IPS-18a (cell line): ENCODE data around the gene WBP4.
"Not testable (repeated sequence)": the region's sequence is repeated elsewhere in the genome, so short reads cannot be mapped to it uniquely, and the experiment has no call there.

Experiments used
- H3K27ac ChIP-seq: one replicate; pipeline ENCODE4 v1.5.1; 2013; ENCODE audit warnings: low read length
- H3K27me3 ChIP-seq: one replicate; pipeline ENCODE4 v1.6.1; 2013; ENCODE audit warnings: mild to moderate bottlenecking, low read length; ENCODE audit not compliant: control insufficient read depth, insufficient read depth
- H3K36me3 ChIP-seq: one replicate; pipeline ENCODE4 v1.6.1; 2013; ENCODE audit warnings: low read depth, low read length; ENCODE audit not compliant: control insufficient read depth
- H3K4me1 ChIP-seq: one replicate; pipeline ENCODE4 v1.6.1; 2013; ENCODE audit warnings: low read depth, low read length; ENCODE audit not compliant: control insufficient read depth
- H3K4me3 ChIP-seq: one replicate; pipeline ENCODE4 v1.5.1; 2013; ENCODE audit warnings: low read length
- H3K9ac ChIP-seq: one replicate; pipeline ENCODE4 v1.6.1; 2013; ENCODE audit warnings: mild to moderate bottlenecking, low read length, moderate library complexity
- H3K9me3 ChIP-seq: one replicate; pipeline ENCODE4 v1.6.1; 2013; ENCODE audit warnings: low read depth, low read length; ENCODE audit not compliant: control insufficient read depth

Gene WBP4

DNA sequence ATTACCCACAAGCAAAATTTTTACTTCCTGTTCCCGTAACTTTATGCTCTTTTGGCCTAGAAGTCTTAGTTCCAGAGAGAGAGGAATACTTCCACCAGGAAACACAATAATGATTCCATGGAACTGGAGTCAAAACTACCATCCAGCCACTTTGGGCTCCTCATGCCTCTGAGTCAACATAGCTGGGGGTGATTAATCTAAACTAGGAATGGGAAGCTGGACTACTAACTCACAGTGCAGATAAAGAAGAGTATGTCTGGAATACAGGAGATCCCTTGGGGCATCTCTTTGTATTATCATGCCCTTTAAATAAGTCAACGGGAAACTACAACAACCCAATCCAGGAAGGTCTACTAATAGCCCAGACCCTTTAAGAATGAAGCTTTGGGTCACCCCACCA, 33.3 kb upstream of the WBP4 start:
- Histone ChIP-seq H3K9me3 (no peaks in the 10 kb centered on the region), H3K4me1 (no peaks in the 10 kb centered on the region), H3K4me3 (no peak overlapping the region), H3K9ac (no peak overlapping the region), H3K27ac (no peak overlapping the region), H3K36me3 (no peaks in the 10 kb centered on the region), H3K27me3 (no peaks in the 10 kb centered on the region)

DNA sequence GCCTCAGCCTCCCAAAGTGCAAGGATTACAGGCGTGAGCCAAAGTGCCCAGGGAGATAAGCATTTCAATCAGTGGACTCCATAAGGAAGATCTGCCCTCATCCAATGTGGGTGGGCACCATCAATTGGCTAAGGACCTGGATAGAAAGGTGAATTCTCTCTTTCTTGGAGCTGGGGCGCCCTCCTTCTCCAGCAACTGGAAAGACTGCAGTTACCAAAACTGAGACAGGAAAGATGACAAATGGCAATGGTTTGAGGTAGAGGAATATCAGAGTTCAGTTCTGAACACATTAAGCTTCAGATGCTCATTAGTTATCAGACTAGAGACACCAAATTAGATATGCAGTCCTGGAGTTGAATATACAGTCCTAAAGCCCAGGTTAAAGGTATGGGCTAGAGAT, 31.7 kb upstream of the WBP4 start:
- H3K4me1 ChIP-seq = no peaks in the 10 kb centered on the region
- no peaks in the 10 kb centered on the region for H3K27me3 ChIP-seq
- H3K9ac ChIP-seq = no peak overlapping the region
- H3K36me3 ChIP-seq = no peaks in the 10 kb centered on the region
- no peaks in the 10 kb centered on the region for H3K9me3 ChIP-seq
- no peak overlapping the region for H3K4me3 ChIP-seq
- no peak overlapping the region for H3K27ac ChIP-seq

GRCh38 chr13:41032691-41033376, 28.5 kb upstream of the WBP4 start:
- Histone ChIP-seq H3K9me3 (no peaks in the 10 kb centered on the region), H3K4me1 (peaks cover 4% of the 10 kb centered on the region), H3K27me3 (no peaks in the 10 kb centered on the region), H3K4me3 (no peak overlapping the region), H3K9ac (no peak overlapping the region), H3K27ac (no peak overlapping the region), H3K36me3 (no peaks in the 10 kb centered on the region)

DNA sequence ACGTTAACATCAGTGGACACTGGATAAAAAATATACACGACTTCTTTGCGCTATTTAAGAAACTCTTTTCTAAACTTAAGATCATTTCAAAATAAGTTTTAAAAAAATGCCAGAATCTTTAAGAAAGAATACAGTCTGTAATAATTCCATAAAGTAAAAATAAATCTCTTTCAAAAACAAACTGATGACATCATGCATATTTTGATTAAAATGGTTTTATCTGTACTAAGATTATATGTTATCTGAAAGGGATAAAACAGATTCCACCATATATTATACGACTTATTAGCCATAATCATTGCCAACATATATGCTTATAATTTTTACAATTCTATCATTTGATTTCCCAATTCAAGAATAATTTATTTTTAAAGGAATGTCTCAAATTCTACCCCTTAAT, 26.9 kb upstream of the WBP4 start:
- no peaks in the 10 kb centered on the region for H3K36me3 ChIP-seq
- no peak overlapping the region for H3K9ac ChIP-seq
- H3K9me3 ChIP-seq = no peaks in the 10 kb centered on the region
- H3K4me3 ChIP-seq = no peak overlapping the region
- H3K4me1 ChIP-seq = peaks cover 4% of the 10 kb centered on the region
- H3K27ac ChIP-seq = no peak overlapping the region
- no peaks in the 10 kb centered on the region for H3K27me3 ChIP-seq

DNA sequence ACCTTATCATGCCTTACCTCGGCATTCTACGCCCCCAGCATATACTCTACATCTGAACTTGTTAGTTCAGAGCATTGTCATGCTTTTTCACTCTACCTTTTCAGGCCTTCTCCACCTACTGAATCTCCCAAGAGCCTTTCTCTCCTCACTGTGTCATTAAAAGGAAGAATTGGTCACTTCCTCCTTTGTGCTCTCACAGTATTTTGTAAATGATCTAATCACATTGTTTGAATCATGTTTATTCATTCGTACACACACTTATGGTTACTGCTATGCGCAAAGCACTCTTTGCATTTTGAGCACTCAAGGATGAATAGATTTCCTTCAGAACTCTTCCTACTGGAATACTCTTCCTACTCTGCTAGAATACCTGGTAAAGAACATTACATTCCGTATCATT, 26.4 kb upstream of the WBP4 start:
- Histone ChIP-seq H3K9me3 (no peaks in the 10 kb centered on the region), H3K4me3 (no peak overlapping the region), H3K4me1 (peaks cover 4% of the 10 kb centered on the region), H3K36me3 (no peaks in the 10 kb centered on the region), H3K27me3 (no peaks in the 10 kb centered on the region), H3K27ac (no peak overlapping the region), H3K9ac (no peak overlapping the region)

- not testable (repeated sequence) for H3K27me3 ChIP-seq, H3K4me3 ChIP-seq, H3K9ac ChIP-seq, H3K4me1 ChIP-seq, H3K27ac ChIP-seq, H3K36me3 ChIP-seq, H3K9me3 ChIP-seq
These were observed 24.8 kb upstream of the WBP4 start for GRCh38 chr13:41036557-41036956.

GRCh38 chr13:41039746-41040145, 21.6 kb upstream of the WBP4 start:
- Histone ChIP-seq H3K36me3 (no peaks in the 10 kb centered on the region), H3K9ac (no peak overlapping the region), H3K27ac (no peak overlapping the region), H3K4me3 (no peak overlapping the region), H3K27me3 (no peaks in the 10 kb centered on the region), H3K4me1 (peaks cover 4% of the 10 kb centered on the region), H3K9me3 (no peaks in the 10 kb centered on the region)

GRCh38 chr13:41040584-41041334, 20.6 kb upstream of the WBP4 start:
- no peak overlapping the region for H3K9ac ChIP-seq
- no peaks in the 10 kb centered on the region for H3K27me3 ChIP-seq
- no peak overlapping the region for H3K27ac ChIP-seq
- H3K4me3 ChIP-seq = no peak overlapping the region
- H3K4me1 ChIP-seq = no peaks in the 10 kb centered on the region
- H3K9me3 ChIP-seq = no peaks in the 10 kb centered on the region
- H3K36me3 ChIP-seq = no peaks in the 10 kb centered on the region

- H3K9ac ChIP-seq, H3K9me3 ChIP-seq, H3K27ac ChIP-seq, H3K4me3 ChIP-seq, H3K36me3 ChIP-seq, H3K27me3 ChIP-seq, H3K4me1 ChIP-seq: not testable (repeated sequence)
These were observed 18.9 kb upstream of the WBP4 start for GRCh38 chr13:41042419-41042818.

- Histone ChIP-seq H3K4me1 (no peaks in the 10 kb centered on the region), H3K27ac (no peak overlapping the region), H3K9ac (no peak overlapping the region), H3K9me3 (peaks cover 8% of the 10 kb centered on the region), H3K36me3 (no peaks in the 10 kb centered on the region), H3K4me3 (no peak overlapping the region), H3K27me3 (no peaks in the 10 kb centered on the region)
These were observed 12.7 kb upstream of the WBP4 start for GRCh38 chr13:41048640-41049039.

GRCh38 chr13:41049480-41050440, 11.5 kb upstream of the WBP4 start:
- Histone ChIP-seq H3K4me1 (no peaks in the 10 kb centered on the region), H3K27ac (no peak overlapping the region), H3K9ac (no peak overlapping the region), H3K4me3 (no peak overlapping the region), H3K9me3 (peaks cover 8% of the 10 kb centered on the region), H3K36me3 (no peaks in the 10 kb centered on the region), H3K27me3 (no peaks in the 10 kb centered on the region)
